M059J (cell line): ENCODE measurements around the gene ZNF69. TPM values are rescaled to one million over a fixed set of nuclear protein-coding genes. Genes with fewer than 3 reads are reported as not detected.
A peak's percentile ranks its signal among the peaks of the same experiment; 100 is the strongest.
"Not testable (repeated sequence)": the region's sequence is repeated elsewhere in the genome, so short reads cannot be mapped to it uniquely, and the experiment has no call there.

Experiments used
- DNase-seq: peaks from one replicate; pipeline ENCODE4 v3.0.0-alpha.2; 2012; ENCODE audit warnings: low read depth
- total RNA-seq: library from RNA; depleted of rRNA; stranded (reverse); fragments of >200 nt; shearing (Covaris generic); gene quantifications from 2 replicates; pipeline ENCODE4 v1.2.3, GENCODE V29; 2014; rRNA removed

Gene ZNF69
- total RNA-seq: 1.1 and 5.4 TPM in 2 replicates

GRCh38 chr19:11887611-11888531 lies at the start of gene ZNF69:
ZNF69 (plus strand) TSS chr19:11887782; CDS start chr19:11887924, 142 bp downstream.
- DNase-seq: peak; percentile 60

GRCh38 chr19:11843722-11844121 lies 43.9 kb upstream of the ZNF69 start:
- DNase-seq: no peak

GRCh38 chr19:11847615-11848014 lies 40.0 kb upstream of the ZNF69 start:
- not testable (repeated sequence) for DNase-seq

GRCh38 chr19:11848200-11848593 lies 39.4 kb upstream of the ZNF69 start:
- no peak for DNase-seq

GRCh38 chr19:11848594-11849469 lies 38.8 kb upstream of the ZNF69 start, which contains the start of gene ZNF439:
ZNF439 (plus strand) TSS chr19:11848726; CDS start chr19:11848868, 142 bp downstream.
- DNase-seq: peak; percentile 88

- not testable (repeated sequence) for DNase-seq
These were observed 37.3 kb upstream of the ZNF69 start for GRCh38 chr19:11850289-11850688.

- DNase-seq: no peak
These were observed 34.2 kb upstream of the ZNF69 start for GRCh38 chr19:11853358-11853757.

- DNase-seq: no peak
These were observed 30.9 kb upstream of the ZNF69 start for GRCh38 chr19:11856596-11857250.

- DNase-seq: no peak
These were observed 26.9 kb upstream of the ZNF69 start for GRCh38 chr19:11860721-11861120.

- DNase-seq: no peak
These were observed 26.3 kb upstream of the ZNF69 start for GRCh38 chr19:11861301-11861700.

- DNase-seq: not testable (repeated sequence)
These were observed 19.8 kb upstream of the ZNF69 start for GRCh38 chr19:11867766-11868165.

- no peak for DNase-seq
These were observed 19.4 kb upstream of the ZNF69 start for GRCh38 chr19:11868188-11868587.

- no peak for DNase-seq
These were observed 15.0 kb upstream of the ZNF69 start for GRCh38 chr19:11872624-11873023.

GRCh38 chr19:11873762-11874161 lies 13.8 kb upstream of the ZNF69 start:
- DNase-seq: no peak

- not testable (repeated sequence) for DNase-seq
These were observed 7.8 kb upstream of the ZNF69 start for GRCh38 chr19:11879687-11880266.

- DNase-seq: no peak
These were observed 7.0 kb upstream of the ZNF69 start for GRCh38 chr19:11880598-11880997.

GRCh38 chr19:11881151-11881800 lies 6.3 kb upstream of the ZNF69 start:
- DNase-seq: peak; percentile 32

- DNase-seq: no peak
These were observed 5.0 kb upstream of the ZNF69 start for GRCh38 chr19:11882606-11883005.

- no peak for DNase-seq
These were observed 360 bp upstream of the ZNF69 start for GRCh38 chr19:11887234-11887610.

- not testable (repeated sequence) for DNase-seq
These were observed 2.3 kb downstream of the ZNF69 start for GRCh38 chr19:11889901-11890300.

- no peak for DNase-seq
These were observed 3.1 kb downstream of the ZNF69 start for GRCh38 chr19:11890634-11891033.
